ENCODE measurements around the gene MVK.

MVK gene

DNA sequence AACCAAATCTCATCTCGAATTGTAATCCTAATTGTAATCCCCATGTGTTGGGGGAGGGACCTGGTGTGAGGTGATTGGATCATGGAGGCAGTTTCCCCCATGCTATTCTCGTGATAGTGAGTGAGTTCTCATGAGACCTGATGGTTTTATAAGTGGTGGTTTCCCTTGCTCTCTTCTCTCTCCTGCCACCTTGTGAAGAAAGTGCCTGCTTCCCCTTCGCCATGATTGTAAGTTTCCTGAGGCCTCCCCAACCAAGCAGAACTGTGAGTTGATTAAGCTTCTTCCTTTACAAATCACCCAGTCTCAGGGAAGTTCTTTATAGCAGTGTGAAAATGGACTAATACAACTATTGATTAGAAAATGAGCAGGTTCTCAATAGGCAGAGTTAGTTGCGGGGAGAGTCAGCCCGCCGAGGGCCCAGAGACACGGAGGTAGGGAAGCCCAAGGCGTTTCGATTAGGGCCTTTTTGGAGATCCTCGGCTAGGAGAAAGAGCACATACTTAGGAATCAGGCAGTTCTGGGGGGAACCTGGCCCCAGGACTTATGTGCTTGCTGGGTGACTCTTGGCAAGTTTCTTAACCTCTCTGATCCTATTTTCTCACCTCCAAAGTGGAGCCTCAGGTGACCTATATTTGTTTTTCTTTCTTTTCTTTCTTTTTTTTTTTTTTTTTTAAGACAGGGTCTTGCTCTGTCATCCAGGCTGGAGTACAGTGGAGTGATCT, 65.7 kb downstream of the MVK start:
- DNase-seq = no peak

DNA sequence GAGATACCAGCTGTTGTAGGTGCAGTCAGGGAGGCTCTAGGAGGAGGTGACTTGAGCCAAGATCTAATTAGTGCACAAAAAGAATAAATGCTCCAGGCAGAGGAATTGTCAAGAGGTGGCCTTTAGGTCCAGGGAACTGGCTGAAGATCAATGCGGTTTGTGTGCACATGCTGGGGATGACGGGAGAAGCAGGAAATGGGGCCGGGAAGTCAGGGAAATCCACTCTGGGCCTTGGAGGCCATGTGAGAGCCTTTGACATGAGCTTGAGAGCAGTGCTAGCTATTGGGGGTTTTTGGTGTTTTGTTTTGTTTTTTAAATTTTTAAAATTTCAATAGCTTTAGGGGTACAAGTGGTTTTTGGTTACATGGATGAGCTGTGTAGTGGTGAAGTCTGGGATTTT, 67.4 kb downstream of the MVK start:
- DNase-seq = no peak

DNA sequence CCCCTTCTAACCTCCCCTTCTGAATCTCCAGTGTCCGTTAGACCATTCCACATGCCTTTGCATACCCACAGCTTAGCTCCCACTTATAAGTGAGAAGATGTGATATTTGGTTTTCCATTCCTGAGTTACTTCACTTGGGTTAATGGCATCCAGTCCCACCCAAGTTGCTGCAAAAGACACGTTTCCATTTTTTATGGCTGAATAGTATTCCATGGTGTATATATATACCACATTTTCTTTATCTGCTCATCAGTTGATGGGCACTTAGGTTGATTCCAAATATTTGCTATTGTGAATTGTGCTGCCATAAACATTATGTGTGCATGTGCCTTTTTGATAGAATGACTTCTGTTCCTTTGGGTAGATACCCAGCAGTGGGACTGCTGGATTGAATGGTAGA, 67.8 kb downstream of the MVK start:
- no peak for DNase-seq

DNA sequence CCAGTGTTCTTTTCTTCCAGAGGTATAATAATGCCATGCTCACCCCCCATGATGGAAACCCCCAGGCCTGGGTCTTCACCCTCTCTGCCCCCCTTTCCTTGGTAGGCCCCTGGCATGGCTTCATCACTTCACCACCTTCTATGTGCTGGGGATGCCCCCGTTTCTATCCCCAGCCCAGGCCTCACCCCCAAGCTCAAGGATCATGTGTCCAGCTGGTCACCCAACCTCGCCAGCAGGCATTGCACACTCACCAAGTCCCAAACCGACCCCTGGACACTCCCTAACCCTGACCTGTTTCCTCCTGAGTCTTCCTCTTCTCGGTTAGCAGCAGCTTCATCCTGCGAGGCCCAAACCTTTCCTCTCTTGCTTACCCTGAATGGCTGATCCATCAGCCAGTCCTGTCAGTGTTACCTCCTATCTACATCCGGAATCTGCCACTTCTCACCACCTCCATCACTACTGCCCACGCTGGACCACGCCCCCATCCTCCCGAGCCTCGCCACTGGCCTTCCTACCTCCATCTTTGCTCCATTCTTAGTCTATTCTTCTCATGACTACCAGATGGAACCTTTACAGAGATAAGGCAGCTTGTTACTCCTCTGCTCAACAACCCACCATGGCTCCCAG, 69.0 kb downstream of the MVK start:
- DNase-seq = no peak

DNA sequence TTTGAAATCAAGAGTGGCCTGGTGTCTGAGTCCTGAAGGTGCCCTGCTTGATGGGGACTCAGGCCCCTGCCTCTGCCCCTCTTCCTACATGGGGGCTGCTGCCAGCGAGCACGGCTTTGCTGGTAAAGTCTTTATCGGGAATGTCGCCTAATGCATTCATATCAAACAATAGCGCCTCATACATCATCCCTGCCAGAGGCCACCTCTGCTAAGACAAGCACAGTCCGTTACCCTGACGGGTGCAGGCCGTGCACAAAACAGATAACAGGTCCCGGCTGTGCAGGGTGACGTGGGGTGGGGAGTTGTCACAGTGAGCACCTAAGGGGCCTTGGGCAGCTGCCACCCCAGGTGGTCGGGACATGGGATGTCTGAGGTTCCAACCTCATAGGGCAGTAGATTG, 71.6 kb downstream of the MVK start:
- no peak for DNase-seq

DNA sequence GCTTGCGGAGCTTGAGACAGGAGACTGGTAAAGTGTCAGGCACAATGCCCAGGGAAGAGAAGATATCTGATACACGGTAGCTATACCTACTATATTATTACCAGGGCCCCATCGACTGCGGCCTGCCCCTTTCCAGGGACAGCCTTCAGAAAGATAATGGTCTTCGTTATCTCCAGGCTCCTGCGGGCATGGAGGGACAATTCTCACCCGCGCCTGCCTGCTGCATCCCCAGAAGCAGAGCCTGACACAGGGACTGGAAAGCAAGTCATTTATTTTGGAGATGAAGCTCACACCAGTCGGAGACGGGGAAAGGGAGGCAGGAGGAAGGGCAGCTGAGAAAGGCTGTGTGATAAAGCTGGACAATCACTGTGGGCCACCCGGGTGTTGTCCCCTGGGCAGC, 72.1 kb downstream of the MVK start:
- no peak for DNase-seq
